Measurements from ENCODE around the gene ACAP1.

The ACAP1 gene

DNA sequence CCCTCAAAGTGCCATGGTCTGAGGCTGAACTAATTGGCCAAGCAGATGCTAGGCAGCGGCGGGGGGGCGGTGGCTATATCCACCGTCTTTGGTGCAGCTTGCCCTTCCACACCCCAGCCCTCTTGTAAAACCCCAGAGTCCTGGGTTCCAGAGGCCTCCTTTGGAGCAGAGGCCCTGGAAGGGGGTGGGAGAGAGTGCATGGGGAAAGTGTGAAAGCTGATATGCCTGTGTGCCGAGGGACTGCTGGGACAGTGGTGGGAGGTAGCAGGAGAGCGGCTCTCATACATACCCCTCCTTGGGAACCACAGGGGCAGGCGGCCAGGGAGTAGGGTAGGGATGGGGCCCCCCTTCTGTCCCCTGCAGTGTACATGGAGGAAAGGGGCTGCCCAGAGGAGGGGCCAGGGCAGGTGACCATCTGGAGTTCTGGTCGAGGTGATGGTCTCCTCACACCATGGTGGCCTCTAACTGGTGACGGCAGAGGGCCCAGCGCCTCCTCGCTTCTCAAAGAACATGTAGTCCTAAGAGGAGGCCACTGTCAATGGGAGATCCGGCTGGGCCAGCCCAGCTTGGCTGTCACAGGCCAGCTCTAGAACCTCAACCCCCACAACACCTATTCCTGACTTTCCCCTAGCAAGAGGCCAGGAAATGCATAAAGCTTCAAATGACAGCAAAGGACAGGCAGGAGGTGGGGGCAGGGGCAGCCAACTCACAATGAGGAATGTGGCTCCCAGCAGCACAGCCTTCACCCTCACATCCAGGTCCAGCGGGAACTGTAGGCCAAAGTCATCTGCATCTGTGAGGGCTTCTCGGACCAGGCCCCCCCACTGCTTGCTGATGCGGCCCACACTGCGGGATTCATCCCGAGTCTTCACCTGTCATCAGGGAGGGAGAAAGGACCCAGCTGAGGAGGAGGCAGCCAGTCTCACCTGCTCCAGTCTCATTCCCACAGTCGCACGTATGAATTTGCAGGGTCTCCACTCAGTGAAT is 53.9 kb downstream of the ACAP1 start:
- in situ Hi-C loops (cut with MboI; ENCODE audit: low sequenced_read_pairs, unreplicated experiment), result no loop called here
- TF ChIP-seq, protein P1, sequence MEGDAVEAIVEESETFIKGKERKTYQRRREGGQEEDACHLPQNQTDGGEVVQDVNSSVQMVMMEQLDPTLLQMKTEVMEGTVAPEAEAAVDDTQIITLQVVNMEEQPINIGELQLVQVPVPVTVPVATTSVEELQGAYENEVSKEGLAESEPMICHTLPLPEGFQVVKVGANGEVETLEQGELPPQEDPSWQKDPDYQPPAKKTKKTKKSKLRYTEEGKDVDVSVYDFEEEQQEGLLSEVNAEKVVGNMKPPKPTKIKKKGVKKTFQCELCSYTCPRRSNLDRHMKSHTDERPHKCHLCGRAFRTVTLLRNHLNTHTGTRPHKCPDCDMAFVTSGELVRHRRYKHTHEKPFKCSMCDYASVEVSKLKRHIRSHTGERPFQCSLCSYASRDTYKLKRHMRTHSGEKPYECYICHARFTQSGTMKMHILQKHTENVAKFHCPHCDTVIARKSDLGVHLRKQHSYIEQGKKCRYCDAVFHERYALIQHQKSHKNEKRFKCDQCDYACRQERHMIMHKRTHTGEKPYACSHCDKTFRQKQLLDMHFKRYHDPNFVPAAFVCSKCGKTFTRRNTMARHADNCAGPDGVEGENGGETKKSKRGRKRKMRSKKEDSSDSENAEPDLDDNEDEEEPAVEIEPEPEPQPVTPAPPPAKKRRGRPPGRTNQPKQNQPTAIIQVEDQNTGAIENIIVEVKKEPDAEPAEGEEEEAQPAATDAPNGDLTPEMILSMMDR (IDR thresholded peaks at IDR 0.05; ENCODE audit: borderline replicate concordance, control extremely low read depth, extremely low read depth, insufficient read depth, missing control alignments), result no peak
- DNase-seq (ENCODE audit: low spot score), result no peak

DNA sequence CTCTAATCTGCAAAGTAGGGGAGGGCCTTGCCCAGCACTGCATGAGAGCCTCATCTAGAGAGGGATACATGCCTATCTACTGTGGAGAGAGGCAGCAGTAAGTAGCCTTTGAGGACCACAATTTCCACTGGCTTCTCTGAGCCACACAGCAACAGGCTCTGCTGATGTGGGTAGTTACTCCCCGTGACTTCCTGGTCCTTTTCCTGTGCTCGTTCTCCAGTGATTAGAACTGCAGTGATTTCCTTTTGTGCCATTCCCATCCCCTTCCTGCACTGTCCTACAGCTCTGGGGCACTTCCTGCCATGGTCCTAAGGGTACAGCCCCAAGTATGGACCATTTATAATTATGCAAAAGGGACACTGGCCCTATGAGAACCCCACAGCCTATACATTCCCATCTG is 55.0 kb downstream of the ACAP1 start:
- TF ChIP-seq, protein P1 (IDR thresholded peaks at IDR 0.05; ENCODE audit: borderline replicate concordance, control extremely low read depth, extremely low read depth, insufficient read depth, missing control alignments), result no peak
- in situ Hi-C loops (cut with MboI; ENCODE audit: low sequenced_read_pairs, unreplicated experiment), result no loop called here
- DNase-seq (ENCODE audit: low spot score), result no peak

DNA sequence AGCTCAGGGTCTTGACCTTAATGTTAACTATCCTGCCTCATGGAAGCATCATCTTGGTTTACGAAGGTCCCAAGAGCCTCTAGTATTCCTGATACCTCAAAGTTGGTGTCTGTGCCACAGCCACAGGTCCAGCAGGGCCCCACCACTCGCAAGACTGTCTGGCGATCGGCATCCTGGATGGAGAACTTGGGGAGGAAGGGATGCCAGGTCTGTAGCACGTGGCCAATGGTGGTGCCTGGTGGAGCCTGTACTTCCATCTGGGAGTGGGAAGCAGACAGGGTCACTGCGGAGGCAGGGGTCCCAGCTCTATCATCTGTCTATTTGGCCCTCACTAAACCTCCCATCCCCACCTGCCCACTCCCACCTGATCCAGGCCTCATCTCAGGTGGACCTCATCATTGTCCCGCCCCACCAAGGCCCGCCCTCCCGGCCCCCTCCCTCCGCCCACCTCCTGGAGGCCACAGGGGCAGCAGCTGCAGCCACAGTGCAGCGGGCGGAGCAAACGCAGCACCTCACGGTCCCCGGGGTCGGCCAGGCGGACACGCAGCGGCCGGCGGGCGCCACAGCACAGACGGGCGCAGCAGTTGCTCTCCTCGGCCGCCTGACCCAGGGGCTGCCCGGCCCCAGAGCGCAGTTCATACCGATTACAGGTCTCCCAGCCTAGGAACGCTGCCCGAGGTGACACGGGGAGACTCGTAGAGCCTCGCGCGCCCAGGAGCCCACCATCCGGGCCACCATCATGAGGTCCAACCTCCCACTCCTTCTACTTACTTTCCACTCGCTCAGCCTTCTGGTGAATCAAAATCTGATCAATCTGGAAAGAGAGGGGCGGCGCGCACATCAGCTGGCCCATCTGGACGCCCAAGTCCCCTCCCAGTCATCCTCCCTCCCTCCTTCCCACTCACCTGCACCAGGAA is 56.6 kb downstream of the ACAP1 start:
- TF ChIP-seq, protein P1 (IDR thresholded peaks at IDR 0.05; ENCODE audit: borderline replicate concordance, control extremely low read depth, extremely low read depth, insufficient read depth, missing control alignments), result no peak
- no peak for DNase-seq (ENCODE audit: low spot score)
- in situ Hi-C loops (cut with MboI; ENCODE audit: low sequenced_read_pairs, unreplicated experiment), result no loop called here

- TF ChIP-seq, protein P1 (IDR thresholded peaks at IDR 0.05; ENCODE audit: borderline replicate concordance, control extremely low read depth, extremely low read depth, insufficient read depth, missing control alignments), result peak; percentile 14
- in situ Hi-C loops (cut with MboI; ENCODE audit: low sequenced_read_pairs, unreplicated experiment), result no loop called here
- DNase-seq (ENCODE audit: low spot score), result peak; percentile 82
Measured at GRCh38 chr17:7393613-7394451, 57.5 kb downstream of the ACAP1 start.

DNA sequence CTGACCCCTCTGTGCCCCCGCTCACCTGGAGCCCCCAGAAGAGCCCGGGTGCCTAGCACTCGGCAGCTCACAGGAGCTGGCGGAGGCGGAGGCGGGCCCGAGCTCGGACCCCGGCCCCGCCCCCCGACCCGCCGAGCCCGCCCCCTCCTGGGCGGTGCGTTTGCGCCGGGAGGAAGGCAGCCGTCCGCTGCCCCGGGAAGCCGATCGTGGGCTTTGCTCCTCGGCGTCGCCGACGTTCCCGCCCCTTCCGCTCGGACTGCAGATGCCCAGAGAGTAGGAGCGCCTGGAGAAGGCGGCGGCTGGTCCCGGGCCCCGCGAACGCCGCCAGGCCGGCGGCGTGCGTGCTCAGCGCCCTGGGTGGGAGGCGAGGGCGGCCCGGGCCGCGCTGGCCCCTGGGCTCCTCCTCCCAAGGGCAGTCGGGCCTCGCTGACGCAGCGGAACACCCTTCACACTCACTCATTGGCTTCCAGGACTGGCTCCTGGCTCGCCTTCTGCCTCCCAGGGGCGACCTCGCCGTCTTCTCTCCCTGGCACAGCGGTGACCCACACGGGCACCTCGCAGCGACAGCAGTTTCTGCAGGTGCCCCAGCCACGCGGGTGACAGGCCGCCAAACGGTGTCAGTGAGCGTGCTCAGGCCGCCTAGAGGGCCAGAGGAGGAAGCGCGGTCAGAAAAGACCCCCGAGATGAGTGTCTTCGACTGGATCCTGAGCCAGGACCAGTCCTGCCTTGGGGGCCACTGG is 58.3 kb downstream of the ACAP1 start, which contains the start of gene PLSCR3:
Gene PLSCR3 (minus strand): TSS at position 74 of the 740 bp plus-strand sequence. CDS start 415 bp downstream, outside the sequence.
- DNase-seq (ENCODE audit: low spot score), result peak; percentile 97
- in situ Hi-C loops (cut with MboI; ENCODE audit: low sequenced_read_pairs, unreplicated experiment), result no loop called here
- TF ChIP-seq, protein P1 (IDR thresholded peaks at IDR 0.05; ENCODE audit: borderline replicate concordance, control extremely low read depth, extremely low read depth, insufficient read depth, missing control alignments), result peak; percentile 35
